Heart left ventricle (tissue), 13 donors: ENCODE measurements around the gene CAMTA1.

Experiments used
- POLR2A ChIP-seq, 2 donors: fragments of 450-650 bp; IDR thresholded peaks; one replicate each; pipeline ENCODE4 v1.6.1; 2017; ENCODE audit warnings: antibody characterized with exemption in 2 of 2, mild to moderate bottlenecking in 2 of 2, moderate library complexity in 2 of 2
- TF ChIP-seq, protein P1 (sequence below), 12 donors: fragments of 200-600 bp; sonication (generic) in 4 of 12; IDR thresholded peaks; one replicate each; pipeline versions ENCODE4 v1.5.0 to v1.8.0; 2018 to 2022; ENCODE audit warnings: antibody characterized with exemption in 12 of 12, mild to moderate bottlenecking in 5 of 12
- donor health status: ischemic (EF 13 %, LVEDD 7.1; RV severe dilation, severe dysfunction).
- donor health status: DM: no; HTN: yes; CAD: no.
- donor health status: DM: no; HTN: no; CAD: no.
- donor health status: ischemic (EF 25% LVEDD 6.9; RV normal size, moderate dysfunction).
- donor health status: ischemic (EF 25% LVEDD 5.7; RV mildly dilated, moderate dysfunction).
- donor health status: ischemic (EF 35%, LVEDD 5.7; RV mildly dilated, moderate dysfunction).
- donor health status: nonischemic (EF 11% LVEDD 7.7; RV severe dilation, severe dysfunction).
- donor health status: DM: yes; HTN: yes; CAD: no.
- donor health status: PGD.
- donor health status: ischemic (EF 29% LVEDD 5.4; RV normal size, mild dysfunction).
- donor health status: nonischemic (EF 23%, LVEDD 6.1; RV moderate dilation, normal function).

DNA sequence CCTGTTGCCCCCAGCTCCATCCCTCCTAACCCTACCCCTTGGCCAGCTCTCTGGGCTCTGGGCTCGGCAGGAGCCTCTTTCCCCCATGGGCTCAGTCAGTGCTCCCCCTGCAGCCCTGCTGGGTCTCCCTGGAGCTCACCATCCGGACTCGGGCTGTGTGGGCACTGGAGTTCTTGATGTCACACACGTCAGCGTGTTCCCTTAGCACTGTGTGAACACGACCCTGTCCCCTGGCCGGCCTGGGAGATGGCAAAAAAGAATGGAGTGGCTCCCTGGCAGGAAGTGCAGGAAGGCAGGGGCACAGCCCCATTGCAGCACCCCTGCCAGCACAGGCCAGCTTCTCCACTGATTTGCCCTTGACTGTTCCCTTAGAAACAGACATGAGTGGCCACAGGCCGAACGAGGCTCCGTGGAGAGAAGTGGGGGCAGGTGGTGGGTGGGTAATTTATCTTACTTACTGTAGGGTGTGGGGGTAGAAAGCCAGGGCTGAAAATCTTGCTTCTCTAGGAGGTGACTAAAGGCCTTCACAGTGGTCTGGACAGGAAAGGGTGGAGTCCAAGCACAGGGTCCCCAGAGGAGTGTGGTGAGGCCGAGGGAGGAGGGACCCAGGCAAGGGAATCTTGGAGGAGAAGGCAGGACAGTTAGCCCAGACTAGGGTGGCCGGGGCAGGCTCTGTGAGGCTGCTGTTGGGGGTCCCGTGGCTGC, 604.1 kb downstream of the CAMTA1 start:
- TF ChIP-seq, protein P1, sequence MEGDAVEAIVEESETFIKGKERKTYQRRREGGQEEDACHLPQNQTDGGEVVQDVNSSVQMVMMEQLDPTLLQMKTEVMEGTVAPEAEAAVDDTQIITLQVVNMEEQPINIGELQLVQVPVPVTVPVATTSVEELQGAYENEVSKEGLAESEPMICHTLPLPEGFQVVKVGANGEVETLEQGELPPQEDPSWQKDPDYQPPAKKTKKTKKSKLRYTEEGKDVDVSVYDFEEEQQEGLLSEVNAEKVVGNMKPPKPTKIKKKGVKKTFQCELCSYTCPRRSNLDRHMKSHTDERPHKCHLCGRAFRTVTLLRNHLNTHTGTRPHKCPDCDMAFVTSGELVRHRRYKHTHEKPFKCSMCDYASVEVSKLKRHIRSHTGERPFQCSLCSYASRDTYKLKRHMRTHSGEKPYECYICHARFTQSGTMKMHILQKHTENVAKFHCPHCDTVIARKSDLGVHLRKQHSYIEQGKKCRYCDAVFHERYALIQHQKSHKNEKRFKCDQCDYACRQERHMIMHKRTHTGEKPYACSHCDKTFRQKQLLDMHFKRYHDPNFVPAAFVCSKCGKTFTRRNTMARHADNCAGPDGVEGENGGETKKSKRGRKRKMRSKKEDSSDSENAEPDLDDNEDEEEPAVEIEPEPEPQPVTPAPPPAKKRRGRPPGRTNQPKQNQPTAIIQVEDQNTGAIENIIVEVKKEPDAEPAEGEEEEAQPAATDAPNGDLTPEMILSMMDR (IDR thresholded peaks at IDR 0.05) = peak in 2 of 12 donors; percentile 11 to 15
- no peak for TF ChIP-seq POLR2A (IDR thresholded peaks at IDR 0.05)
